Neuronal stem cell (in vitro differentiated cells): ENCODE measurements around the gene VSIG2.

Experiments
- DNase-seq: peaks from one replicate; pipeline ENCODE4 v3.0.0-alpha.2; 2013; ENCODE audit warnings: low spot score
- H2AFZ ChIP-seq: one replicate; pipeline ENCODE4 v1.6.1; 2013; ENCODE audit warnings: mild to moderate bottlenecking, low read length, inconsistent platforms
- H2AK5ac ChIP-seq: 2 replicates; pipeline ENCODE4 v1.6.1; 2013; ENCODE audit warnings: low read depth, mild to moderate bottlenecking, inconsistent platforms, low read length, moderate library complexity, mixed read lengths
- H2BK120ac ChIP-seq: 2 replicates; pipeline ENCODE4 v1.6.1; 2013; ENCODE audit warnings: low read depth, mild to moderate bottlenecking, inconsistent platforms, low read length, moderate library complexity, mixed read lengths
- H2BK12ac ChIP-seq: one replicate; pipeline ENCODE4 v1.6.1; 2013; ENCODE audit warnings: low read length, inconsistent platforms
- H2BK15ac ChIP-seq: 2 replicates; pipeline ENCODE4 v1.6.1; 2013; ENCODE audit warnings: mild to moderate bottlenecking, low read length, inconsistent platforms, mixed read lengths
- H2BK5ac ChIP-seq: one replicate; pipeline ENCODE4 v1.6.1; 2013; ENCODE audit warnings: inconsistent platforms, mild to moderate bottlenecking, low read length, moderate library complexity
- H3K14ac ChIP-seq: one replicate; pipeline ENCODE4 v1.6.1; 2013; ENCODE audit warnings: low read length, inconsistent platforms
- H3K18ac ChIP-seq: 2 replicates; pipeline ENCODE4 v1.6.1; 2013; ENCODE audit warnings: low read length, inconsistent platforms
- H3K23ac ChIP-seq: 2 replicates; pipeline ENCODE4 v1.6.1; 2013; ENCODE audit warnings: low read depth, mild to moderate bottlenecking, mixed read lengths, low read length, inconsistent platforms; ENCODE audit not compliant: poor library complexity
- H3K27ac ChIP-seq: replicated peaks from 3 replicates; pipeline ENCODE4 v1.5.1; 2013; ENCODE audit warnings: low read length, inconsistent platforms
- H3K27me3 ChIP-seq, 3 experiments: 2 replicates each; pipeline ENCODE4 v1.6.1; 2013; ENCODE audit warnings: low read length in 3 of 3, mild to moderate bottlenecking in 2 of 3, inconsistent platforms in 1 of 3, low read depth in 1 of 3, mixed read lengths in 1 of 3, moderate library complexity in 1 of 3; ENCODE audit not compliant: control insufficient read depth in 3 of 3, insufficient read depth in 3 of 3
- H3K36me3 ChIP-seq, 2 donors: replicated peaks in 1 of 2; 2 replicates each; pipeline ENCODE4 v1.6.1; 2013; ENCODE audit warnings: low read length in 2 of 2; ENCODE audit not compliant: control insufficient read depth in 2 of 2, insufficient read depth in 2 of 2
- H3K4ac ChIP-seq: 2 replicates; pipeline ENCODE4 v1.6.1; 2013; ENCODE audit warnings: inconsistent platforms, mild to moderate bottlenecking, low read length, moderate library complexity
- H3K4me1 ChIP-seq, 2 donors: 1 replicate in 1 of 2; 2 replicates in 1 of 2; pipeline ENCODE4 v1.6.1; 2013; ENCODE audit warnings: low read length in 2 of 2, low read depth in 1 of 2; ENCODE audit not compliant: control insufficient read depth in 2 of 2, insufficient read depth in 1 of 2
- H3K4me2 ChIP-seq: one replicate; pipeline ENCODE4 v1.6.1; 2013; ENCODE audit warnings: mild to moderate bottlenecking, low read length, inconsistent platforms; ENCODE audit not compliant: insufficient read depth, poor library complexity, severe bottlenecking
- H3K4me3 ChIP-seq, 2 donors: 2 replicates each; pipeline ENCODE4 v1.5.1; 2013; ENCODE audit warnings: low read length in 2 of 2, mild to moderate bottlenecking in 2 of 2, inconsistent platforms in 1 of 2, moderate library complexity in 1 of 2
- H3K79me1 ChIP-seq: one replicate; pipeline ENCODE4 v1.6.1; 2013; ENCODE audit warnings: low read depth, mild to moderate bottlenecking, inconsistent platforms, low read length, moderate library complexity
- H3K9ac ChIP-seq: one replicate; pipeline ENCODE4 v1.6.1; 2013; ENCODE audit warnings: mild to moderate bottlenecking, low read depth, low read length, inconsistent platforms; ENCODE audit not compliant: poor library complexity
- H3K9me3 ChIP-seq, 2 donors: replicated peaks in 1 of 2; 2 replicates each; pipeline versions ENCODE3 to v1.6.1; 2013; ENCODE audit warnings: low read length in 2 of 2, mild to moderate bottlenecking in 2 of 2, inconsistent platforms in 1 of 2, low read depth in 1 of 2, mixed read lengths in 1 of 2, moderate library complexity in 1 of 2; ENCODE audit not compliant: control insufficient read depth in 2 of 2, insufficient read depth in 1 of 2
- H4K8ac ChIP-seq: one replicate; pipeline ENCODE4 v1.6.1; 2013; ENCODE audit warnings: low read depth, mild to moderate bottlenecking, inconsistent platforms, low read length, moderate library complexity
- H4K91ac ChIP-seq: one replicate; pipeline ENCODE4 v1.6.1; 2013; ENCODE audit warnings: low read length, low read depth, mild to moderate bottlenecking, inconsistent platforms; ENCODE audit not compliant: poor library complexity
- WGBS, 2 donors: extraction: QIAGEN DNeasy Blood & Tissue Kit; methylation state at CpG; one replicate each; pipeline ENCODE4 v1.1.7; 2013; ENCODE audit warnings: missing lambda C conversion rate in 2 of 2, mixed read lengths in 1 of 2; ENCODE audit not compliant: insufficient read length in 2 of 2, insufficient replicate concordance in 1 of 2; ENCODE audit errors: extremely low coverage in 2 of 2; 5-methylcytosine and 5-hydroxymethylcytosine counted together

The VSIG2 gene

DNA sequence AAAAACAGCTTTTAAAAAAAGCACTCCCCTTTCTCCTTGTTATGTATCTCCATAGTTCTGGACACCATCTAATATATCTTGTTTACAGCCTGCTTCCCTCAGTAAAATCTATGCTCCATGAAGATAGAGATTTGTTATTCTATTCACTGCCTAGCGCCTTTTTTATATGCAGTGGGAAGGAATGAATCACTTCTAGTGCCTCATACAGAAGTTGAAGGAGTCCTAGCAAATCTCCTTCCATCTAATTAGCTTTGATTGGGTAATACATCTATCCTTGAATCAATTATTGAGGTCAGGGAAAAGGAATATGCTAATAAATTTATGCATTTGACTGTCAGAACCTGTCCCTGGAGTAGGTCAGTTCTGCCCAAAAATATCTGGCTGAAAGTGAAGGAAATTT lies 52.5 kb downstream of the VSIG2 start:
- no peak overlapping the region for H3K23ac ChIP-seq
- no peak overlapping the region for H2AFZ ChIP-seq
- peaks cover 0 to 5% of the 10 kb centered on the region in 2 donors for H3K36me3 ChIP-seq
- WGBS, 2 donors, result no CpG with 5 or more reads among the region's 1 CpG
- H4K91ac ChIP-seq, result no peak overlapping the region
- H3K9ac ChIP-seq, result no peak overlapping the region
- no peak overlapping the region for H3K4ac ChIP-seq
- no peak overlapping the region for H3K18ac ChIP-seq
- H3K4me1 ChIP-seq, result no peaks in the 10 kb centered on the region
- H3K27ac ChIP-seq, result no peak overlapping the region
- H2BK12ac ChIP-seq, result no peak overlapping the region
- no peak overlapping the region for H4K8ac ChIP-seq
- H3K14ac ChIP-seq, result no peak overlapping the region
- DNase-seq, result no peak
- no peaks in the 10 kb centered on the region for H3K27me3 ChIP-seq
- no peak overlapping the region for H2BK120ac ChIP-seq
- H2AK5ac ChIP-seq, result no peak overlapping the region
- no peak overlapping the region for H3K4me2 ChIP-seq
- no peaks in the 10 kb centered on the region for H3K79me1 ChIP-seq
- peaks cover 0 to 4% of the 10 kb centered on the region in 2 donors for H3K9me3 ChIP-seq
- no peak overlapping the region for H2BK5ac ChIP-seq
- no peak overlapping the region for H2BK15ac ChIP-seq
- no peak overlapping the region for H3K4me3 ChIP-seq
